Gastrocnemius medialis (tissue), 4 donors: ENCODE measurements around the gene B3GLCT. TPM values are rescaled to one million over a fixed set of nuclear protein-coding genes. Genes with fewer than 3 reads are reported as not detected.

Source experiments
- ATAC-seq, 2 donors: fragments of 150-250 bp; one replicate each; pipeline ENCODE4 v1.9.1; 2016
- DNase-seq, 2 donors: peaks; one replicate each; pipeline ENCODE4 v3.0.0-alpha.2; 2019
- H3K27ac ChIP-seq, 4 donors: fragments of 200-600 bp; sonication (generic); 1 replicate in 1 of 4; 2 replicates in 3 of 4; pipeline ENCODE4 v1.5.1; 2016 to 2018; ENCODE audit warnings: mild to moderate bottlenecking in 2 of 4, moderate library complexity in 1 of 4
- H3K27me3 ChIP-seq, 3 donors: fragments of 200-600 bp; sonication (generic) in 2 of 3; 1 replicate in 1 of 3; 2 replicates in 2 of 3; pipeline versions ENCODE4 v1.5.1 to v1.6.0; 2016 to 2019; ENCODE audit warnings: mild to moderate bottlenecking in 1 of 3, moderate library complexity in 1 of 3
- H3K36me3 ChIP-seq, 2 donors: fragments of 200-600 bp; sonication (generic) in 1 of 2; one replicate each; pipeline ENCODE4 v1.5.1; 2017 to 2018
- H3K4me1 ChIP-seq, 2 donors: fragments of 200-600 bp; sonication (generic) in 1 of 2; one replicate each; pipeline ENCODE4 v1.5.1; 2016 to 2017; ENCODE audit warnings: mild to moderate bottlenecking in 2 of 2
- H3K4me3 ChIP-seq, 4 donors: fragments of 200-600 bp; sonication (generic) in 3 of 4; 1 replicate in 1 of 4; 2 replicates in 3 of 4; pipeline ENCODE4 v1.5.1; 2016 to 2019; ENCODE audit warnings: mild to moderate bottlenecking in 2 of 4
- H3K9me3 ChIP-seq, 3 donors: fragments of 200-600 bp; sonication (generic) in 2 of 3; 1 replicate in 1 of 3; 2 replicates in 2 of 3; pipeline ENCODE4 v1.5.1; 2016 to 2019
- CTCF ChIP-seq, 5 experiments: fragments of 450-650 bp in 3 of 5; fragments of 200-600 bp in 2 of 5; sonication (generic) in 2 of 5; IDR thresholded peaks in 4 of 5; conservative IDR thresholded peaks in 1 of 5; 1 replicate in 4 of 5; 2 replicates in 1 of 5; pipeline ENCODE4 v1.5.1; 2016 to 2019; ENCODE audit warnings: antibody characterized with exemption in 5 of 5, mild to moderate bottlenecking in 3 of 5, moderate library complexity in 3 of 5
- POLR2A ChIP-seq, 2 donors: fragments of 450-650 bp; IDR thresholded peaks; one replicate each; pipeline ENCODE4 v1.6.1; 2017; ENCODE audit warnings: antibody characterized with exemption in 2 of 2, mild to moderate bottlenecking in 2 of 2, moderate library complexity in 2 of 2
- in situ Hi-C, 4 donors: fragments of 200-750 bp; cut with MboI; loops; one replicate each; pipeline versions ENCODE4 v1.15.0 to v1.8.0; 2017; ENCODE audit warnings: low sequenced_read_pairs in 4 of 4
- intact Hi-C: fragments of 100-400 bp; cut with DNase I; formaldehyde crosslinking; loops from one replicate; pipeline ENCODE4 v1.15.1; 2023; ENCODE audit warnings: low total_unique reads
- total RNA-seq, 4 donors: library from RNA; depleted of rRNA; stranded (reverse); fragments of >200 nt; gene quantifications; one replicate each; pipeline versions ENCODE4 v1.1.0 to v1.2.3, GENCODE V29; 2016

The B3GLCT gene
- total RNA-seq, 4 donors from 2014 or later: 2.4 to 4.8 (median 3.6) TPM

GRCh38 chr13:31369213-31369612, 169.4 kb downstream of the B3GLCT start:
- ATAC-seq (no peak), DNase-seq (no peak)
- H3K4me3 ChIP-seq: no peak overlapping the region
- in situ Hi-C loops: no loop called here
- no peaks in the 10 kb centered on the region for H3K27me3 ChIP-seq
- no peaks in the 10 kb centered on the region for H3K4me1 ChIP-seq
- TF ChIP-seq POLR2A (IDR thresholded peaks at IDR 0.05) (no peak), CTCF (IDR thresholded peaks at IDR 0.05 in 4 of 5, conservative IDR thresholded peaks at IDR 0.05 in 1 of 5) (no peak)
- no peaks in the 10 kb centered on the region for H3K9me3 ChIP-seq
- H3K27ac ChIP-seq: no peak overlapping the region
- intact Hi-C loops: no loop called here
- H3K36me3 ChIP-seq: no peaks in the 10 kb centered on the region

- intact Hi-C loops: no loop called here
- DNase-seq (no peak), ATAC-seq (no peak)
- Histone ChIP-seq H3K27ac (no peak overlapping the region), H3K27me3 (no peaks in the 10 kb centered on the region), H3K36me3 (no peaks in the 10 kb centered on the region), H3K9me3 (no peaks in the 10 kb centered on the region), H3K4me3 (no peak overlapping the region), H3K4me1 (no peaks in the 10 kb centered on the region)
- in situ Hi-C loops: no loop called here
- TF ChIP-seq CTCF (IDR thresholded peaks at IDR 0.05 in 4 of 5, conservative IDR thresholded peaks at IDR 0.05 in 1 of 5): no peak
- no peak for TF ChIP-seq POLR2A (IDR thresholded peaks at IDR 0.05)
Measured at GRCh38 chr13:31372454-31372853, 172.7 kb downstream of the B3GLCT start.

- Histone ChIP-seq H3K27ac (no peak overlapping the region), H3K4me3 (no peak overlapping the region), H3K36me3 (no peaks in the 10 kb centered on the region), H3K4me1 (no peaks in the 10 kb centered on the region), H3K27me3 (no peaks in the 10 kb centered on the region), H3K9me3 (no peaks in the 10 kb centered on the region)
- intact Hi-C loops (no loop called here), in situ Hi-C loops (no loop called here)
- TF ChIP-seq POLR2A (IDR thresholded peaks at IDR 0.05) (no peak), CTCF (IDR thresholded peaks at IDR 0.05 in 4 of 5, conservative IDR thresholded peaks at IDR 0.05 in 1 of 5) (no peak)
- DNase-seq (no peak), ATAC-seq (no peak)
Measured at GRCh38 chr13:31374682-31375081, 174.9 kb downstream of the B3GLCT start.

GRCh38 chr13:31377946-31378345, 178.2 kb downstream of the B3GLCT start:
- ATAC-seq (no peak), DNase-seq (no peak)
- Histone ChIP-seq H3K27me3 (no peaks in the 10 kb centered on the region), H3K27ac (no peak overlapping the region), H3K36me3 (no peaks in the 10 kb centered on the region), H3K4me3 (no peak overlapping the region), H3K9me3 (no peaks in the 10 kb centered on the region), H3K4me1 (no peaks in the 10 kb centered on the region)
- intact Hi-C loops (no loop called here), in situ Hi-C loops (no loop called here)
- no peak for TF ChIP-seq POLR2A (IDR thresholded peaks at IDR 0.05)
- TF ChIP-seq CTCF (IDR thresholded peaks at IDR 0.05 in 4 of 5, conservative IDR thresholded peaks at IDR 0.05 in 1 of 5): no peak

- no peak overlapping the region for H3K4me3 ChIP-seq
- intact Hi-C loops: no loop called here
- no peaks in the 10 kb centered on the region for H3K36me3 ChIP-seq
- in situ Hi-C loops: no loop called here
- DNase-seq: no peak
- ATAC-seq: no peak
- no peaks in the 10 kb centered on the region for H3K4me1 ChIP-seq
- H3K27ac ChIP-seq: no peak overlapping the region
- no peak for TF ChIP-seq CTCF (IDR thresholded peaks at IDR 0.05 in 4 of 5, conservative IDR thresholded peaks at IDR 0.05 in 1 of 5)
- TF ChIP-seq POLR2A (IDR thresholded peaks at IDR 0.05): no peak
- no peaks in the 10 kb centered on the region for H3K9me3 ChIP-seq
- no peaks in the 10 kb centered on the region for H3K27me3 ChIP-seq
Measured at GRCh38 chr13:31380715-31381114, 180.9 kb downstream of the B3GLCT start.
